Measurements from ENCODE around the gene GOLGA6D.
"Not testable (repeated sequence)": the region's sequence is repeated elsewhere in the genome, so short reads cannot be mapped to it uniquely, and the experiment has no call there.

Gene GOLGA6D

DNA sequence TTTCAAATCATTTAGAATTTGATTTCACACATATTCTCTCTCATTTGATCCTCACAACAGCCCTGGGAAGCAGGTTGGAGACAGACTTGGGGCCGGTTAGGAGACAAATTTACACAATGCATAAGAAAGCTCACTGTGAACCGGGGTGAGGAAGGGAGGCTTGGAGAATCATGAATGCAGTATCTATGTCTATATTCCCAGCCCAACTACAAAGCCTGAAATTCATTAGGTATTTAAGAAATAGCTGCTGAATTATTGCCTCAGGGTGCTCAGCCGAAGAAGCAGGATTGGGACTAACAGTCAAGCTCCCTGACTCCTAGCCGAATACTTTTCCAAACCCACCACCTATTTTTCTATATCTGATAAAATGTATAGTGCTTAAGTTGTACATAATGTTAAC, 32.9 kb upstream of the GOLGA6D start:
- ATAC-seq, result no peak
- no peak for TF ChIP-seq ZNF70 (CRISPR knock-in tag; IDR thresholded peaks at IDR 0.05)
- TF ChIP-seq, protein P1, sequence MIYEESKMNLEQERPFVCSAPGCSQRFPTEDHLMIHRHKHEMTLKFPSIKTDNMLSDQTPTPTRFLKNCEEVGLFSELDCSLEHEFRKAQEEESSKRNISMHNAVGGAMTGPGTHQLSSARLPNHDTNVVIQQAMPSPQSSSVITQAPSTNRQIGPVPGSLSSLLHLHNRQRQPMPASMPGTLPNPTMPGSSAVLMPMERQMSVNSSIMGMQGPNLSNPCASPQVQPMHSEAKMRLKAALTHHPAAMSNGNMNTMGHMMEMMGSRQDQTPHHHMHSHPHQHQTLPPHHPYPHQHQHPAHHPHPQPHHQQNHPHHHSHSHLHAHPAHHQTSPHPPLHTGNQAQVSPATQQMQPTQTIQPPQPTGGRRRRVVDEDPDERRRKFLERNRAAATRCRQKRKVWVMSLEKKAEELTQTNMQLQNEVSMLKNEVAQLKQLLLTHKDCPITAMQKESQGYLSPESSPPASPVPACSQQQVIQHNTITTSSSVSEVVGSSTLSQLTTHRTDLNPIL (CRISPR knock-in tag; IDR thresholded peaks at IDR 0.05; ENCODE audit: low read depth), result no peak
- TF ChIP-seq, protein P2, sequence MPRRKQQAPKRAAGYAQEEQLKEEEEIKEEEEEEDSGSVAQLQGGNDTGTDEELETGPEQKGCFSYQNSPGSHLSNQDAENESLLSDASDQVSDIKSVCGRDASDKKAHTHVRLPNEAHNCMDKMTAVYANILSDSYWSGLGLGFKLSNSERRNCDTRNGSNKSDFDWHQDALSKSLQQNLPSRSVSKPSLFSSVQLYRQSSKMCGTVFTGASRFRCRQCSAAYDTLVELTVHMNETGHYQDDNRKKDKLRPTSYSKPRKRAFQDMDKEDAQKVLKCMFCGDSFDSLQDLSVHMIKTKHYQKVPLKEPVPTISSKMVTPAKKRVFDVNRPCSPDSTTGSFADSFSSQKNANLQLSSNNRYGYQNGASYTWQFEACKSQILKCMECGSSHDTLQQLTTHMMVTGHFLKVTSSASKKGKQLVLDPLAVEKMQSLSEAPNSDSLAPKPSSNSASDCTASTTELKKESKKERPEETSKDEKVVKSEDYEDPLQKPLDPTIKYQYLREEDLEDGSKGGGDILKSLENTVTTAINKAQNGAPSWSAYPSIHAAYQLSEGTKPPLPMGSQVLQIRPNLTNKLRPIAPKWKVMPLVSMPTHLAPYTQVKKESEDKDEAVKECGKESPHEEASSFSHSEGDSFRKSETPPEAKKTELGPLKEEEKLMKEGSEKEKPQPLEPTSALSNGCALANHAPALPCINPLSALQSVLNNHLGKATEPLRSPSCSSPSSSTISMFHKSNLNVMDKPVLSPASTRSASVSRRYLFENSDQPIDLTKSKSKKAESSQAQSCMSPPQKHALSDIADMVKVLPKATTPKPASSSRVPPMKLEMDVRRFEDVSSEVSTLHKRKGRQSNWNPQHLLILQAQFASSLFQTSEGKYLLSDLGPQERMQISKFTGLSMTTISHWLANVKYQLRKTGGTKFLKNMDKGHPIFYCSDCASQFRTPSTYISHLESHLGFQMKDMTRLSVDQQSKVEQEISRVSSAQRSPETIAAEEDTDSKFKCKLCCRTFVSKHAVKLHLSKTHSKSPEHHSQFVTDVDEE (CRISPR knock-in tag; IDR thresholded peaks at IDR 0.05), result no peak
- no peak for TF ChIP-seq ESRRG (CRISPR knock-in tag; IDR thresholded peaks at IDR 0.05)
- TF ChIP-seq ISL1 (CRISPR knock-in tag; IDR thresholded peaks at IDR 0.05), result no peak
- TF ChIP-seq TOX (CRISPR knock-in tag; IDR thresholded peaks at IDR 0.05; ENCODE audit: borderline replicate concordance), result no peak
- TF ChIP-seq GLIS3 (CRISPR knock-in tag; IDR thresholded peaks at IDR 0.05), result no peak
- TF ChIP-seq, protein P3, sequence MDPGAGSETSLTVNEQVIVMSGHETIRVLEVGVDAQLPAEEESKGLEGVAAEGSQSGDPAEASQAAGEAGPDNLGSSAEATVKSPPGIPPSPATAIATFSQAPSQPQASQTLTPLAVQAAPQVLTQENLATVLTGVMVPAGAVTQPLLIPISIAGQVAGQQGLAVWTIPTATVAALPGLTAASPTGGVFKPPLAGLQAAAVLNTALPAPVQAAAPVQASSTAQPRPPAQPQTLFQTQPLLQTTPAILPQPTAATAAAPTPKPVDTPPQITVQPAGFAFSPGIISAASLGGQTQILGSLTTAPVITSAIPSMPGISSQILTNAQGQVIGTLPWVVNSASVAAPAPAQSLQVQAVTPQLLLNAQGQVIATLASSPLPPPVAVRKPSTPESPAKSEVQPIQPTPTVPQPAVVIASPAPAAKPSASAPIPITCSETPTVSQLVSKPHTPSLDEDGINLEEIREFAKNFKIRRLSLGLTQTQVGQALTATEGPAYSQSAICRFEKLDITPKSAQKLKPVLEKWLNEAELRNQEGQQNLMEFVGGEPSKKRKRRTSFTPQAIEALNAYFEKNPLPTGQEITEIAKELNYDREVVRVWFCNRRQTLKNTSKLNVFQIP (CRISPR knock-in tag; IDR thresholded peaks at IDR 0.05; ENCODE audit: borderline replicate concordance, low read depth), result no peak
- no peak for TF ChIP-seq ZFP3 (CRISPR knock-in tag; IDR thresholded peaks at IDR 0.05)
- TF ChIP-seq, protein P4, sequence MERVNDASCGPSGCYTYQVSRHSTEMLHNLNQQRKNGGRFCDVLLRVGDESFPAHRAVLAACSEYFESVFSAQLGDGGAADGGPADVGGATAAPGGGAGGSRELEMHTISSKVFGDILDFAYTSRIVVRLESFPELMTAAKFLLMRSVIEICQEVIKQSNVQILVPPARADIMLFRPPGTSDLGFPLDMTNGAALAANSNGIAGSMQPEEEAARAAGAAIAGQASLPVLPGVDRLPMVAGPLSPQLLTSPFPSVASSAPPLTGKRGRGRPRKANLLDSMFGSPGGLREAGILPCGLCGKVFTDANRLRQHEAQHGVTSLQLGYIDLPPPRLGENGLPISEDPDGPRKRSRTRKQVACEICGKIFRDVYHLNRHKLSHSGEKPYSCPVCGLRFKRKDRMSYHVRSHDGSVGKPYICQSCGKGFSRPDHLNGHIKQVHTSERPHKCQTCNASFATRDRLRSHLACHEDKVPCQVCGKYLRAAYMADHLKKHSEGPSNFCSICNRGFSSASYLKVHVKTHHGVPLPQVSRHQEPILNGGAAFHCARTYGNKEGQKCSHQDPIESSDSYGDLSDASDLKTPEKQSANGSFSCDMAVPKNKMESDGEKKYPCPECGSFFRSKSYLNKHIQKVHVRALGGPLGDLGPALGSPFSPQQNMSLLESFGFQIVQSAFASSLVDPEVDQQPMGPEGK (CRISPR knock-in tag; IDR thresholded peaks at IDR 0.05; ENCODE audit: borderline replicate concordance), result no peak
- no peak for TF ChIP-seq RARB (CRISPR knock-in tag; IDR thresholded peaks at IDR 0.05)
- no peak for TF ChIP-seq ZFP30 (CRISPR knock-in tag; IDR thresholded peaks at IDR 0.05)

DNA sequence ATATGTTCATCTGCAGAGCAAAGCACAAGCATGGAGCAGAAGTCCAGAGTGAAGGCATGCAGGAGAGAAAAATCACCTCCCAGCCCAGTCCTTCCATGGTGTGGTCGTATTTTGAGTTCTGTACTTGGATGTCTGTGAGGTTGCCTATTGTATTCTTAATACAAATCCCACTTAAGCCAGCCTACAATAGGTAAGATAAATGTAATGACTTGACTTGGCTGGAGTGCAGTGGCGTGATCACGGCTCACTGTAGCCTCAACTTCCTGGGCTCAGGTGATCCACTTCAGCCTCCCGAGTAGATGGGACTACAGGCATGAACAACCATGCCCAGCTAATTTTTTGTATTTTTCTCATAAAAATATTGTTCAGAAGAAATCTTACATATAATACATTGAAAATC, 31.3 kb upstream of the GOLGA6D start:
- not testable (repeated sequence) for ATAC-seq

DNA sequence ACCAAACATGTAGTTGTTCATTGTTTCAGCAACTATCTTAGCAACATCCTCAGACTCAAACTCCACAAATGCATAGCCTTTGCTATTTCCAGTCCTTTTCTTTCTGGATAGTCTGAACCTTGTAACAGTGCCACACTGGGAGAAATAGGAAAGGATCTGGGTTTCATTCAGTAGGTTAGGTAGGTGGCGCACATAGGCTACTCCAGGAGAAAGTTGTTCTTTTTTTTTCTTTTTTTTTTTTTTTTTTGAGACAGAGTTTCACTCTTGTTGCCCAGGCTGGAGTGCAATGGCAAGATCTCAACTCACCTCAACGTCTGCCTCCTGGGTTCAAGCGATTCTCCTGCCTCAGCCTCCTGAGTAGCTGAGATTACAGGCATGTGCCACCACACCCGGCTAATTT, 30.4 kb upstream of the GOLGA6D start:
- ATAC-seq, result not testable (repeated sequence)

DNA sequence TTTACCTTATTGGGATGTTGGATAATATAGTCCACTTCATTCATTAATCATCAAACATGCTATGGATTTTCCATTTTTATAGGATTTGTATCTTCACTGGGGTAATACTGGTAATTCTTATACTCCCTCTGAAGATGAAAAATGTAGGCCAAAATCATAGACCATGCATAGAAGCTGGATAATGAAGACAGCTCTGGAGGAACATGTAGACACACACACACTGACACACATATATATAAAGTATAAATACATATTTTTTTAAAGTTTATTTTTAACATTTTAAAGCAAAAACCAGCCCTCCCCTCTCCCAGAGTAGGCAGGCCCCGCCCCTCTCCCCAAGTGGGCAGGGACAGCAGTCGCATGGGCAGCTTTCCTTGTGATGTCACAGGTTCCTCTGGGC, 24.6 kb upstream of the GOLGA6D start, which contains the start of gene GOLGA6C:
TSS of gene GOLGA6C (plus strand) at position 301 of the 400 bp plus-strand sequence. CDS start 265 bp downstream, outside the sequence.
- ATAC-seq, result not testable (repeated sequence)

DNA sequence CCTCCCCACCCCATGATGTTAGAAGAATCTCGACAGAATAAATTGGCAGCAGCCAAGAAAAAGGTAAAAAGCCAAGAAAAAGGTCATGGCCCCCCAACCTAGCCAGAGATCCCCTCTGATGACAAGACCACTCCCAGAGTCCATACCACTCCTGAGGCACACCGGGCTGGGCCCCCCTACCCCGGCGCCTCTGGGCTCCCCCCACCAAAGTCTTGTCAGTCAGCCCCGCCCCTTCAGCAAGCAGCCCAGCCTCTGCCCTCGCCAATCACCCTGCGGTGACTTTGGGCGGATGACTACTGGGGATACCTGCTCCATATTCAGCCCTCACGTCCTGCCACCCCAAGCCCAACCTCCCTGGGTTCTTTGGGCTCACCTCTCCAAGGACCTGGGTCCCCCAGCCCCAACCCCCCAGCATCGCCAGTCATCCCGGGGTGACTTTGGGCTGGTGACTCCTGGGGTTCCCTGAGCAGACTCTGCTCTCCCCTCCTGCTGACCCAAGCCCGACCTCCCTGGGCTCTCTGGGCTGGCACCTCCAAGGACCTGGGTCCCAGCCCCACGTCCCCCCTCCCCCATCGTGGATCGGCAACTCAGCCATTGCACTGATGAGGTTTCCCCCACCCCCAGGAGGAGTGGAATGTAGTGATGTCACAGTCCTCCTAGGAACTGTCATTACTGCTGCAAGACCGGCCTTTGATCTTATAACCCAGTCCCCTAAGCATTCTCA, 23.9 kb upstream of the GOLGA6D start:
- not testable (repeated sequence) for ATAC-seq

DNA sequence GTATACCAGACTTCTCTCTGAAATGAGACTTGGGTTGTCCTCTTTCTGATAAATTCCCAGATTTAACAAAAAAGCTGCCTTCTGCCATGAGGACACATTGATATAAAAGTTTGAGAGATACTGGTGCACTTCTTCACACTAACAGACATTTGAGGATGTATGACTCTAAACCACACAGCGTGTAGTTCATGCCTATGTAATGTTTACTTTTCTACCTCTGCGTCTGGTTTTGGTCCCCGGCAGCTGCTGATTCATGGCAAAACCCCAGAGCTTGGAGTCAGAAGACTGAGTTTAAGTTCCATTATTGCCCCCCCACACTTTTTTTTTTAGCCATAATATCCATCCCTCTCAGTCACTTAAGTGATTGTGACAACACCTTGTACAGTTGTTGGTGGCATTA, 22.8 kb upstream of the GOLGA6D start:
- ATAC-seq, result not testable (repeated sequence)

DNA sequence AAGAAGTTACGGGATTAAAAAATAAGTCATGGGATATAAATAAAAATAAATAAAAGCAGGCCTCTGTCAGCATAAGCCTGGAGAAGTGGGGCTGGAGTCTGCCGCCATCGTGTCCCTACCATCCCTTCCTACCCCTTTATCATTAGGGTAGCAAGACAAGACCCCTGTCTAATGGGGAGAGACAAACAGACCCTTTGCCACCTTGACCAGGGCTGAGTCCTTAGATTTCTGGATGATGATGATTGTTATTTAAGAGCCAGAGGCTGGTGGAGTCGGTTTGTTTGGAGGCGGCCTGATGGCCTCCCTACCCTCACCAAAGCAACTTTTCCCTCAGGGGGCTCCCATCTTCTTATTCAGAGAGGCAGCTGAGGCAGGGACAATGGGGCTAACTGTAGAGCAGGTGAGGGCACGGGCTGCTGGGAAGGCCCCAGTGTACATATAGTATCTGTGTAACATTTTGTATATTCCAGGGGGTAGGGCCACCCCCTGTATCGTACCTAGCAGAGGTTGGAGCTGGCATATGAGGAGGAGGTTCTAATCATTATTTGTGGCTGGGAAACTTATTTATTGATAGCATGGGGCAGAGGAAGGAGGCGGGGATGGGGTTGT, 8.8 kb upstream of the GOLGA6D start:
- 0 out of 3 replicates have a peak, but pooled peaks have one; percentile 13 for ATAC-seq

DNA sequence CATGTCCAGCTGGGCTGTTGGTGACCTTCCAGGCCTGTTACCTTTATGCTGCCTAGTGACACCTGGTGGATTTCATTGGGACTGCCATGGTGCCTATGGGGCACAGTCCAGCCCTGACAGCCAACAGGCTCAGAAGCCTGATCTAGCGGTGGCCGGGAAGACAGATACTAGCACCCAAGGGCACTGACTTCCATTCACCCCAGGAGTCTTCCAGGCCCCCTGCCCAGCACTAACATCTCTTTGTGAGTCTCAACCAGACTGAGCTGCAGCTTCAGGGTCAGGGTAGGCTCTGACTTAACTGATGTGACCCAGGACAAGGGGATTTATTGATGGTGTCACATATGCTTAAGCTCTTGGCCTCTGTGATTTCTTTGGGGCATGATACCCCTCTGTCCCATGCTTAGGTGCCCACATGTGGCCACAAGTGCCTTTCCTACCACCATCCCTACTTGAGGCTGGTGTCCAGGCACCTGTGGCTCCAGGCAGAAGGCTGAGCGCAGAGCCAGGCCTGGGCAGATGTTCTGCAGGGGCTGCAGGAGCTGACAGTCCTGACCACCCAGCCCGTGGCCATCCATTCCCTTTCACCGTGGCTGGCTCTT, 8.0 kb upstream of the GOLGA6D start:
- peak; percentile 100 for ATAC-seq

DNA sequence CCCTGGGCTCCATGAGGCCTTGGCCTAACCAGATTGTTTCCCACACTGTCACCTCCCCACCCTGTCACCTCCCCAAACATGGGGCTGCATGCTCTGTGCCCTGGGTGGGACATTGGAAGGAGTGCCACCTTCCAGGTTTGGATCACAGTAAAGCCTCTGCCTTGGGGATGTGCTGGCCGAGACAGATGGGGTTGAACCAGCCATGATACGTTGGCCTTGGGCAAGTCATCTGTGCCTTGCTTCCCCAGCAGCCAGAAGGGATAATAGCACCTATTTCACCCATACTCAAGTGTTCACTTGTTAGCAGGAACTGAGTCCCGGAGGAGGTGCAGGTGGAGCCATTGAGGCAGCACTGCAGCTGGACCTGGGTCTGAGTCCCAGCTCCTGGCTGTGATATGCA, 7.0 kb upstream of the GOLGA6D start:
- peak; percentile 10; the same call in 1 of the 3 replicates for ATAC-seq

DNA sequence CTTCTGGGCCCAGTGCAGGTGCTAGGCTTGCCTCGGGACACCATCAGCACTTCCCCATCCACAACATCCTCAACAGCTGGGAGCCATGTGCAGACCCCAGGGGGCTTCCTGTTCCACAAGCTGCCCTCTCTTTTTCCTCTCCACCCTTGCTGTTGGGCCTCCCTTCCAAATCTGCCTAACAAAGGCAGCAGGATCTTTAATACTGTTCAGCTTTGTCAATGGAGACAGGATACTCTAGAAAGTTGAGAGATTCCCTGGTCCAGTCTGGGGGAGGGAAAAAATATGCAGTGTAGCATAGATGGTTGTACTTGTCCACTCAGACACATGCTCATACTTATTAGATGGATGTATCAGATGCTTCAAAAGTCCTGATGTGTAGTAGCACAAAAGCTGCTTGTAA, 4.1 kb upstream of the GOLGA6D start:
- ATAC-seq, result not testable (repeated sequence)

DNA sequence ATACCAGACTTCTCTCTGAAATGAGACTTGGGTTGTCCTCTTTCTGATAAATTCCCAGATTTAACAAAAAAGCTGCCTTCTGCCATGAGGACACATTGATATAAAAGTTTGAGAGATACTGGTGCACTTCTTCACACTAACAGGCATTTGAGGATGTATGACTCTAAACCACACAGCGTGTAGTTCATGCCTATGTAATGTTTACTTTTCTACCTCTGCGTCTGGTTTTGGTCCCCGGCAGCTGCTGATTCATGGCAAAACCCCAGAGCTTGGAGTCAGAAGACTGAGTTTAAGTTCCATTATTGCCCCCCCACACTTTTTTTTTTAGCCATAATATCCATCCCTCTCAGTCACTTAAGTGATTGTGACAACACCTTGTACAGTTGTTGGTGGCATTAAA, 1.5 kb downstream of the GOLGA6D start:
- ATAC-seq, result not testable (repeated sequence)

DNA sequence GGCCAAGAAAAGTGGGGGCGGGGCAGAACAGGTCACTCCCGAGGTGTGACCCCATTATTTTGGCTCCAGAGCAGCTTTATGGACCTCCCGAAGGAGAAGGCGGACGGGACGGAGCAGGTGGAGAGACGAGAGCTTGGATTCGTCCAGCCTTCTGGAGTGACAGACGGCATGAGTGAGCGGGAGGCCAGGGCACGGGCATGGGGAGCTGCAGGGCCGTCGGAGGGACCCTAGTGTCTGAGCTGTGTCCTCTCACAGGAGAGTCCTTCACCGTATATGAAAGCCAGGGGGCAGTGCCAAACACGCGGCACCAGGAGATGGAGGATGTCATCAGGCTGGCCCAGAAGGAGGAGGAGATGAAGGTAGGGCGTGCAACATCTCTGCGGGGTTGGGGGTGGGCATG, 11.0 kb downstream of the GOLGA6D start:
- ATAC-seq, result not testable (repeated sequence)
